CD4-positive, alpha-beta memory T cell (primary cell): ENCODE measurements around the gene PLEKHA8. TPM values are rescaled to one million over a fixed set of nuclear protein-coding genes. Genes with fewer than 3 reads are reported as not detected.

Experiments used
- CTCF ChIA-PET: fragments of 350-600 bp; sonication (Branson Sonifier 250); formaldehyde crosslinking; loops from one replicate; lab custom pipeline; 2021; ENCODE audit warnings: inconsistent platforms; ENCODE audit not compliant: partially characterized antibody; lab: Charles Lee
- POLR2A ChIA-PET: fragments of 350-600 bp; sonication (Branson Sonifier 250); formaldehyde crosslinking; loops from one replicate; lab custom pipeline; 2021; ENCODE audit not compliant: partially characterized antibody; lab: Charles Lee
- DNase-seq, 5 donors: peaks; one replicate each; pipeline versions ENCODE4 v3.0.0 to v3.0.0-alpha.2; 2020 to 2022; ENCODE audit warnings: mixed read lengths in 1 of 5
- H3K27ac ChIP-seq: one replicate; pipeline ENCODE4 v1.7.0; 2013; ENCODE audit warnings: low read depth, low read length
- H3K27me3 ChIP-seq: 2 replicates; pipeline ENCODE4 v1.7.0; 2013; ENCODE audit warnings: mild to moderate bottlenecking, low read length, moderate library complexity; ENCODE audit not compliant: insufficient read depth
- H3K36me3 ChIP-seq: 2 replicates; pipeline ENCODE4 v1.7.0; 2013; ENCODE audit warnings: mild to moderate bottlenecking, low read length, moderate library complexity; ENCODE audit not compliant: insufficient read depth
- H3K4me1 ChIP-seq: 2 replicates; pipeline ENCODE4 v1.7.0; 2013; ENCODE audit warnings: mild to moderate bottlenecking, low read length, moderate library complexity; ENCODE audit not compliant: insufficient read depth
- H3K4me3 ChIP-seq, 2 donors: one replicate each; pipeline ENCODE4 v1.7.0; 2013; ENCODE audit warnings: low read length in 2 of 2, mild to moderate bottlenecking in 1 of 2
- H3K9me3 ChIP-seq, 2 donors: one replicate each; pipeline ENCODE4 v1.7.0; 2013; ENCODE audit warnings: low read length in 2 of 2, control low read depth in 1 of 2; ENCODE audit not compliant: control insufficient read depth in 1 of 2
- H3K27ac Mint-ChIP-seq, 7 donors: one replicate each; pipeline ENCODE4 v1.8.0; 2020 to 2021; ENCODE audit warnings: mixed read lengths in 7 of 7, mild to moderate bottlenecking in 6 of 7, inconsistent platforms in 3 of 7, moderate library complexity in 3 of 7
- H3K27me3 Mint-ChIP-seq, 2 donors: one replicate each; pipeline ENCODE4 v1.8.0; 2020 to 2021; ENCODE audit warnings: mixed read lengths in 2 of 2
- H3K36me3 Mint-ChIP-seq, 2 donors: one replicate each; pipeline ENCODE4 v1.8.0; 2020 to 2021; ENCODE audit warnings: mixed read lengths in 2 of 2, inconsistent platforms in 1 of 2, mild to moderate bottlenecking in 1 of 2
- H3K4me1 Mint-ChIP-seq, 4 donors: one replicate each; pipeline ENCODE4 v1.8.0; 2020 to 2021; ENCODE audit warnings: mixed read lengths in 4 of 4, mild to moderate bottlenecking in 1 of 4
- H3K4me3 Mint-ChIP-seq, 8 donors: one replicate each; pipeline ENCODE4 v1.8.0; 2020 to 2021; ENCODE audit warnings: mixed read lengths in 8 of 8, mild to moderate bottlenecking in 7 of 8, moderate library complexity in 6 of 8, inconsistent platforms in 3 of 8
- H3K9me3 Mint-ChIP-seq, 8 donors: one replicate each; pipeline ENCODE4 v1.8.0; 2020 to 2021; ENCODE audit warnings: mixed read lengths in 8 of 8, mild to moderate bottlenecking in 5 of 8, inconsistent platforms in 3 of 8, moderate library complexity in 1 of 8
- intact Hi-C: fragments of 100-400 bp; cut with micrococcal nuclease; formaldehyde crosslinking; loops from one replicate; pipeline ENCODE4 v1.15.1; 2023
- polyA plus RNA-seq, 2 donors: library from polyadenylated mRNA; unstranded; fragments of 300-500 nt; fragmentation: Illumina TruSeq; gene quantifications; one replicate each; pipeline ENCODE4 v1.2.3, GENCODE V29; 2021
- total RNA-seq, 2 experiments: library from RNA; stranded (reverse); gene quantifications; one replicate each; pipeline ENCODE4 v1.2.3, GENCODE V29; 2021

The PLEKHA8 gene
- total and polyA plus RNA-seq, 4 experiments from 2014 or later: 2.4 to 13.2 (median 8.0) TPM

DNA sequence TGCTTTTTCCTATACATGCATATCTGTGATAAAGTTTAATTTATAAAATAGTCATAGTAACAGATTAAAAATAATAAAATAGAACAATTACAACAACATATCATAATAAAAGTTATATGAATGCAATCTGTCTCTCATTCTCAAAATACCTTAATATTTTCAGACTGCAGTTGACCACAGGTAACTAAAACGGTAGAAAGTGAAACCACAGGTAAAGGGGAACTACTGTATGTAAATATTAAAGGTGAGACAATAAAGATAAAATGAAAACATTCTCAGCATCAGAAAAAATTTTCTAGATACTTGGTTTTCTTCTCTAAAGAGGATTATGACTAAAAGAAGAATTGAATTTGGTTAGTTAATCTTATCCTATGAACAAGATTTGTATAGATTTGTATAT, 7.7 kb upstream of the PLEKHA8 start:
- no peaks in the 10 kb centered on the region for H3K36me3 ChIP-seq
- DNase-seq: no peak
- no peaks in the 10 kb centered on the region for H3K9me3 ChIP-seq
- H3K4me1 ChIP-seq: peaks cover 20% of the 10 kb centered on the region
- ChIA-PET CTCF (no interaction called here), POLR2A (no interaction called here)
- no peak overlapping the region for H3K4me3 ChIP-seq
- peaks cover 16 to 25% (median 21%) of the 10 kb centered on the region in 4 donors for H3K4me1 Mint-ChIP-seq
- H3K36me3 Mint-ChIP-seq: peaks cover 5 to 10% of the 10 kb centered on the region in 2 donors
- H3K27me3 ChIP-seq: no peaks in the 10 kb centered on the region
- intact Hi-C loops: no loop called here
- no peak overlapping the region for H3K4me3 Mint-ChIP-seq
- no peaks in the 10 kb centered on the region for H3K9me3 Mint-ChIP-seq
- H3K27me3 Mint-ChIP-seq: no peaks in the 10 kb centered on the region
- H3K27ac ChIP-seq: no peak overlapping the region
- H3K27ac Mint-ChIP-seq: no peak overlapping the region

DNA sequence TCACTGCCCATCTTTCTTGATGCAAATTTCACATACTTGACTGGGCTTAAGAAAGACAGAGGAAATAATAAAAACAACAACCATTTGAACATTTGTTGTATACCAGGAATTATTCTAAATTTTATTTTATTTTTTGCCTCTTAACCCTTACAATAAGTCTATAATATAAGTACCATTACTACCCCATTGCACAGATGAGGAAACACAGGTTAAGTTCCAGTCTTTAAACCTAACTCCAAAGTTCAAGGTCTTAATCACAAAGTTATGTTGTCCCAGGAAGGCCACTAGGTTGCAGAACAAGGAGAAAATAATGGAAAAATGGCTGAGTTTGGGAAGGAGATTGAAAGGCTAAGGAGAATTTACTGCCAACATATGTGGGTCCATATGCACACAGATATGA, 5.2 kb upstream of the PLEKHA8 start:
- no peak overlapping the region for H3K27ac Mint-ChIP-seq
- H3K36me3 Mint-ChIP-seq: peaks cover 3 to 22% of the 10 kb centered on the region in 2 donors
- no peak overlapping the region for H3K4me3 Mint-ChIP-seq
- H3K4me1 Mint-ChIP-seq: peaks cover 24 to 47% (median 34%) of the 10 kb centered on the region in 4 donors
- ChIA-PET POLR2A (interaction anchor here (1.0 kb wide), 1 partner anchor 12 kb away, joined by 7 read pairs; no protein-coding TSS in a partner anchor), CTCF (no interaction called here)
- intact Hi-C loops: no loop called here
- no peaks in the 10 kb centered on the region for H3K36me3 ChIP-seq
- no peaks in the 10 kb centered on the region for H3K9me3 Mint-ChIP-seq
- no peak for DNase-seq
- no peaks in the 10 kb centered on the region for H3K9me3 ChIP-seq
- no peaks in the 10 kb centered on the region for H3K27me3 Mint-ChIP-seq
- H3K4me3 ChIP-seq: no peak overlapping the region
- H3K27ac ChIP-seq: no peak overlapping the region
- H3K4me1 ChIP-seq: peaks cover 31% of the 10 kb centered on the region
- H3K27me3 ChIP-seq: no peaks in the 10 kb centered on the region

DNA sequence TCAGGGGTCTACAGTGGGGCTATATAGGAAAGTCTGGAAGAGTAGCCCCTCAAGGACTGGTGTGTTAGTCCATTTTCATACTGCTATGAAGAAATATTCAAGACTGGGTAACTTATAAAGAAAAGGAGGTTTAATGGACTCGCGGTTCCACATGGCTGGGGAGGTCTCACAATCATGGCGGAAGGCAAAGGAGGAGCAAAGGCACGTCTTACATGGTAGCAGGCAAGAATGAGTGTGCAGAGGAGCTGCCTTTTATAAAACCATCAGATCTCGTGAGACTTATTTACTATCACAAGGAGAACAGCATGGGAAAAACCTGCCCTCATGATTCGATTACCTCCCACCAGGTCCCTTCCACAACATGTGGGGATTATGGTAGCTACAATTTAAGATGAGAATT, 4.7 kb upstream of the PLEKHA8 start:
- Histone ChIP-seq H3K27ac (no peak overlapping the region), H3K27me3 (no peaks in the 10 kb centered on the region), H3K4me1 (peaks cover 31% of the 10 kb centered on the region), H3K4me3 (no peak overlapping the region), H3K9me3 (no peaks in the 10 kb centered on the region), H3K36me3 (no peaks in the 10 kb centered on the region)
- CTCF ChIA-PET: no interaction called here
- POLR2A ChIA-PET: no interaction called here
- no peak overlapping the region for H3K27ac Mint-ChIP-seq
- DNase-seq: no peak
- H3K36me3 Mint-ChIP-seq: peaks cover 0 to 18% of the 10 kb centered on the region in 2 donors
- H3K4me3 Mint-ChIP-seq: peak overlapping the region in 3 of 8 donors; percentile 34 to 69 (median 62)
- peaks cover 24 to 47% (median 35%) of the 10 kb centered on the region in 4 donors for H3K4me1 Mint-ChIP-seq
- H3K9me3 Mint-ChIP-seq: no peaks in the 10 kb centered on the region
- no peaks in the 10 kb centered on the region for H3K27me3 Mint-ChIP-seq
- intact Hi-C loops: no loop called here

DNA sequence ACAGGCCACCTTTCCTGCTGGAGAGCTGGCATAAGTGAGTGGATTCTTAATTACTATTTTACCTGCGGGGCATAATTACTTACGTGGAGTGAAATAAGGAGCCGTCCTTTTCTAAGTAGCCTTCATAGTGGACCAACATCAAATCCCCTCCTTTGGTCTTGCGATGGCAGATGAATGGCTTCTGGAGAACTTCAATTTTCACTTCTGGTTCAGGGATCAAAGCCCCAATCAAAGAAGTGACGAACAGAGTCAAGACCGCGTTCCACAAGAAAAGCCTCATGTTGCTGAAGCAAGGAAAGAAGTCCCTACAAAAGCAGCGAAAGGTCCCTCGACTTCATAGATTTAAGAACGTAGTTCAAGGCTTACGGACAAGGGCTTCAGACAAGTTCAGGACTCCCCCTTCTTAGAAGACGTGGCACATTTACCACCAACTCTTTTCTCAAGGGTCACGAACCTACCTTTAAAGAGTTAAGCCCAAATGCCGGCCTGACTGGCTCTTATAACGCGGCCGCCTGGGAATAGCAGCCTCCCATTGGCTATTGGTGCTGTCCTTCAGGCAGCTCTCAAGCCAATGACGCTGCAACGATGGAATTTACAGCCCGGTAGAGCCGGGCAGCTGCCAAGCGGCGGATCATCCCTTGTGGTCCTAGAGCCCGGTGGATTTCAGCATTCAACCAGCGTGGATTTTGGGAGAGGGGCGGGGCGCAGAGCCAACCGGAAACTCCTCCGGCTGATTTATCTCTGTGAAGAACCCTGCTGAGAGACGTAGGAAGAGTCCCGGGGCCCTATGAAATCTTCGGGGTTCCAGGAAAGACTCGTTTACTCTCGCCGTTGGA, 1.8 kb upstream of the PLEKHA8 start, which contains the start of gene FKBP14:
Gene FKBP14 (minus strand): TSS at position 474 of the 836 bp plus-strand sequence. CDS start 194 bp downstream, at position 280.
- H3K27ac Mint-ChIP-seq: peak within 1 kb of the TSS; percentile 85 to 95 (median 93)
- peak within 1 kb of the TSS in 5 of 8 donors; percentile 94 to 98 (median 95) for H3K4me3 Mint-ChIP-seq
- CTCF ChIA-PET: interaction anchor here (2.3 kb wide), 1 partner anchor 36 kb away, joined by 12 read pairs; no protein-coding TSS in a partner anchor
- H3K4me1 Mint-ChIP-seq: peaks cover 26 to 47% (median 36%) of the 10 kb centered on the region in 4 donors
- H3K27me3 Mint-ChIP-seq: no peaks in the 10 kb centered on the region
- POLR2A ChIA-PET: interaction anchor here (0.5 to 3.7 kb wide), 6 partner anchors 13 to 452 kb away, joined by 4 to 19 read pairs (median 6); partner anchors contain the start of genes MTURN and NOD1
- H3K36me3 ChIP-seq: no peaks in the 10 kb centered on the region
- peaks cover 0 to 23% of the 10 kb centered on the region in 2 donors for H3K36me3 Mint-ChIP-seq
- no peaks in the 10 kb centered on the region for H3K9me3 Mint-ChIP-seq
- no peaks in the 10 kb centered on the region for H3K9me3 ChIP-seq
- H3K27ac ChIP-seq: peak within 1 kb of the TSS; percentile 63
- intact Hi-C loops: loop anchor here (1.0 to 5.0 kb wide), 6 partner anchors 38 to 478 kb away; partner anchors contain the start of genes GGCT, MTURN, NOD1 and SCRN1
- H3K4me3 ChIP-seq: peak within 1 kb of the TSS; percentile 70 to 87
- peak; percentile 88 to 94 (median 91) for DNase-seq
- peaks cover 45% of the 10 kb centered on the region for H3K4me1 ChIP-seq
- no peaks in the 10 kb centered on the region for H3K27me3 ChIP-seq

DNA sequence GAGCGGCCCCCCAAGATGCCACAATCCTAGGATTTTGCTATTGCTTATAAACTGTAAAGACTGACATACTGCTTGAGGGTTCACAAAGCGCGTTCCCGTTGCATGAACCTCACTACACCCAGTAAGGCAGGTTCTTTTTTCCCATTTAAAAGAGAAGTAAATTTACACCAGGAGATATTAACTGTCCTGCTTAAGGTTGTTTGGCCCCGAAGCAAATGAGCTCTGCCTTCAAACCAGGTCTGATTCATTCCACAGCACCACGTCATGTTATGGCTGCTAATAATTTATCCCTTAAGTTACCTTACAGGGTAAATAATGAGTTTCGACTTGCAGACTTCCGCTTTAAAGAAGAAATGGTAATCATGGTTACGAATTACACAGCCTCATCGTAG, 1.2 kb upstream of the PLEKHA8 start:
- Mint-ChIP-seq H3K36me3 (peaks cover 0 to 23% of the 10 kb centered on the region in 2 donors), H3K27ac (peak overlapping the region; percentile 85 to 95 (median 93)), H3K4me3 (peak overlapping the region in 5 of 8 donors; percentile 94 to 98 (median 95)), H3K9me3 (no peaks in the 10 kb centered on the region), H3K4me1 (peaks cover 26 to 47% (median 36%) of the 10 kb centered on the region in 4 donors), H3K27me3 (no peaks in the 10 kb centered on the region)
- Histone ChIP-seq H3K4me3 (peak overlapping the region; percentile 70 to 87), H3K27ac (peak overlapping the region; percentile 49), H3K9me3 (no peaks in the 10 kb centered on the region), H3K4me1 (peaks cover 45% of the 10 kb centered on the region), H3K36me3 (no peaks in the 10 kb centered on the region), H3K27me3 (no peaks in the 10 kb centered on the region)
- DNase-seq: peak in 4 of 5 donors; percentile 54 to 69 (median 62)
- POLR2A ChIA-PET: interaction anchor here (0.6 to 3.7 kb wide), 9 partner anchors 34 to 700 kb away, joined by 3 to 19 read pairs (median 5); partner anchors contain the start of genes MTURN and NOD1
- CTCF ChIA-PET: interaction anchor here (2.3 kb wide), 1 partner anchor 35 kb away, joined by 12 read pairs; no protein-coding TSS in a partner anchor
- intact Hi-C loops: loop anchor here (2.0 to 5.0 kb wide), 4 partner anchors 38 to 478 kb away; partner anchors contain the start of genes GGCT, NOD1 and SCRN1

DNA sequence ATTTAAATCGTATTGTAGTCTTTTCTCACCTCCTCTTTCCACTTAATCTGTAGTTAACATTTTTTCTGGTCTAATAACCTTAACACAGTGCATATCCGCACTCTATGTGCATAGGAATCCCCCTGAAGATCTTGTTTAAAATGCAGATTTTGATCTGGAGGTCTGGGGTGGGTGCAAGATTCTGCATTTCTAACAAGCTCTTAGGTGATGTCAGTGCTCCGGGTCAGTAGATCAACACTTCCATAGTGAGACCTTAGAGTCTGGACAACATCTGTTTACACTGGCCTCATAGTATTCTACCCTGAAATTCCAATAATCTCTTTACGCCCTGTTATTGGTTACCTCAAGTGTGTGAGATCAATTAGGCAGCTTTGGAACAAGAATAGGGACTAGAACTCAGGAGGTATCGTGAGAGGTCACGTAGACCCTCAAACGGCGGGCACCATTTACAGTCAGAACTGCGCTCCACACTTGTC, 434 bp upstream of the PLEKHA8 start:
- POLR2A ChIA-PET: interaction anchor here (0.6 to 3.7 kb wide), 9 partner anchors 14 to 700 kb away, joined by 3 to 19 read pairs (median 5); partner anchors contain the start of genes MTURN and NOD1
- Mint-ChIP-seq H3K36me3 (peaks cover 0 to 23% of the 10 kb centered on the region in 2 donors), H3K4me1 (peaks cover 26 to 47% (median 38%) of the 10 kb centered on the region in 4 donors), H3K27me3 (no peaks in the 10 kb centered on the region), H3K27ac (peak overlapping the region; percentile 85 to 95 (median 93)), H3K4me3 (peak overlapping the region in 5 of 8 donors; percentile 94 to 98 (median 95)), H3K9me3 (no peaks in the 10 kb centered on the region)
- H3K27me3 ChIP-seq: no peaks in the 10 kb centered on the region
- H3K4me3 ChIP-seq: peak overlapping the region; percentile 70 to 87
- intact Hi-C loops: loop anchor here (2.0 to 5.0 kb wide), 6 partner anchors 39 to 699 kb away; partner anchors contain the start of genes GARS1, GGCT, NOD1 and SCRN1
- H3K9me3 ChIP-seq: no peaks in the 10 kb centered on the region
- H3K27ac ChIP-seq: peak overlapping the region; percentile 63
- CTCF ChIA-PET: interaction anchor here (1.6 to 2.3 kb wide), 2 partner anchors 14 to 34 kb away, joined by 4 to 12 read pairs; no protein-coding TSS in a partner anchor
- no peaks in the 10 kb centered on the region for H3K36me3 ChIP-seq
- DNase-seq: no peak
- peaks cover 45% of the 10 kb centered on the region for H3K4me1 ChIP-seq
